H1 (cell line): ENCODE measurements around the gene DCP1A. TPM values are rescaled to one million over a fixed set of nuclear protein-coding genes. Genes with fewer than 3 reads are reported as not detected.

Experiments used
- CTCF ChIA-PET: fragments of 300-600 bp; sonication (Branson Sonifier 250); formaldehyde crosslinking; loops from one replicate; lab custom pipeline; 2021; ENCODE audit not compliant: partially characterized antibody; lab: Charles Lee
- POLR2A ChIA-PET: fragments of 300-600 bp; sonication (Branson Sonifier 250); formaldehyde crosslinking; loops from one replicate; lab custom pipeline; 2021; ENCODE audit warnings: inconsistent platforms; ENCODE audit not compliant: partially characterized antibody; lab: Charles Lee
- DNase-seq, 2 experiments: peaks; one replicate each; pipeline versions ENCODE4 v3.0.0 to v3.0.0-alpha.2; 2010 to 2022; ENCODE audit warnings: low spot score in 2 of 2, low read depth in 1 of 2, mixed read lengths in 1 of 2
- FAIRE-seq: peaks from 2 replicates; lab custom pipeline; 2011; peaks lifted over from hg19 to GRCh38; lab: Jason Lieb, UNC
- H2AFZ ChIP-seq: 2 replicates; pipeline ENCODE4 v1.8.1; 2012; ENCODE audit warnings: low read length, inconsistent platforms
- H2AK5ac ChIP-seq: 2 replicates; pipeline ENCODE4 v1.6.1; 2013; ENCODE audit warnings: low read depth, low read length
- H2BK120ac ChIP-seq: replicated peaks from 2 replicates; pipeline ENCODE3; 2013; ENCODE audit warnings: low read depth, low read length, inconsistent platforms
- H2BK12ac ChIP-seq: 2 replicates; pipeline ENCODE4 v1.6.1; 2013; ENCODE audit warnings: low read depth, low read length
- H2BK15ac ChIP-seq: 2 replicates; pipeline ENCODE4 v1.6.1; 2013; ENCODE audit warnings: low read length
- H2BK20ac ChIP-seq: 2 replicates; pipeline ENCODE4 v1.6.1; 2013; ENCODE audit warnings: low read length
- H2BK5ac ChIP-seq: 2 replicates; pipeline ENCODE4 v1.6.1; 2013; ENCODE audit warnings: low read depth, low read length
- H3K14ac ChIP-seq: 2 replicates; pipeline ENCODE4 v1.6.1; 2013; ENCODE audit warnings: inconsistent platforms; ENCODE audit not compliant: insufficient read length
- H3K18ac ChIP-seq: 2 replicates; pipeline ENCODE4 v1.6.1; 2013; ENCODE audit warnings: low read length; ENCODE audit errors: extremely low read depth
- H3K23ac ChIP-seq: 2 replicates; pipeline ENCODE4 v1.6.1; 2013; ENCODE audit warnings: inconsistent platforms; ENCODE audit not compliant: insufficient read length
- H3K23me2 ChIP-seq: 2 replicates; pipeline ENCODE4 v1.6.1; 2013; ENCODE audit warnings: low read depth, low read length
- H3K27ac ChIP-seq: 2 replicates; pipeline ENCODE4 v1.6.1; 2011; ENCODE audit warnings: low read depth, low read length, inconsistent platforms
- H3K27me3 ChIP-seq, 4 experiments: replicated peaks in 1 of 4; 1 replicate in 1 of 4; 2 replicates in 3 of 4; pipeline versions ENCODE4 v1.6.1 to v1.8.1; 2011 to 2013; ENCODE audit warnings: low read length in 3 of 4, mild to moderate bottlenecking in 3 of 4, inconsistent platforms in 2 of 4, mixed read lengths in 2 of 4, moderate library complexity in 1 of 4; ENCODE audit not compliant: control insufficient read depth in 3 of 4, insufficient read depth in 3 of 4; ENCODE audit errors: extremely low read depth in 1 of 4
- H3K36me3 ChIP-seq, 4 experiments: 2 replicates each; pipeline versions ENCODE4 v1.6.1 to v1.8.1; 2011 to 2013; ENCODE audit warnings: mild to moderate bottlenecking in 4 of 4, low read length in 3 of 4, moderate library complexity in 2 of 4, control low read depth in 1 of 4, inconsistent platforms in 1 of 4; ENCODE audit not compliant: insufficient read depth in 4 of 4, control insufficient read depth in 2 of 4
- H3K4ac ChIP-seq: replicated peaks from 2 replicates; pipeline ENCODE3; 2013; ENCODE audit warnings: low read length, low read depth, mixed read lengths, inconsistent platforms; ENCODE audit not compliant: insufficient read length
- H3K4me1 ChIP-seq, 4 experiments: replicated peaks in 1 of 4; 1 replicate in 1 of 4; 2 replicates in 3 of 4; pipeline versions ENCODE4 v1.6.1 to v1.8.1; 2011 to 2013; ENCODE audit warnings: low read length in 3 of 4, inconsistent platforms in 2 of 4, mixed read lengths in 1 of 4; ENCODE audit not compliant: insufficient read depth in 4 of 4, control insufficient read depth in 3 of 4
- H3K4me2 ChIP-seq, 2 experiments: 2 replicates each; pipeline versions ENCODE4 v1.6.1 to v1.8.1; 2011 to 2013; ENCODE audit warnings: low read depth in 2 of 2, low read length in 2 of 2, control low read depth in 1 of 2, inconsistent platforms in 1 of 2, mild to moderate bottlenecking in 1 of 2; ENCODE audit not compliant: insufficient read depth in 1 of 2
- H3K4me3 ChIP-seq, 4 experiments: fragments of 200-600, 300-600 bp in 1 of 4; sonication (generic), shearing (Covaris generic), sonication (Bioruptor Twin) in 1 of 4; 2 replicates each; pipeline versions ENCODE4 v1.5.1 to v1.8.1; 2011 to 2016; ENCODE audit warnings: low read length in 4 of 4, low read depth in 3 of 4, control low read depth in 2 of 4, inconsistent platforms in 2 of 4, mild to moderate bottlenecking in 2 of 4, mixed read lengths in 1 of 4, moderate library complexity in 1 of 4; ENCODE audit not compliant: insufficient read depth in 2 of 4; ENCODE audit errors: extremely low read depth in 1 of 4
- H3K56ac ChIP-seq: replicated peaks from 2 replicates; pipeline ENCODE3; 2013; ENCODE audit warnings: low read depth, mild to moderate bottlenecking, mixed read lengths, low read length, inconsistent platforms; ENCODE audit not compliant: insufficient read length
- H3K79me1 ChIP-seq: 2 replicates; pipeline ENCODE4 v1.6.1; 2013; ENCODE audit warnings: low read depth, low read length, control low read depth
- H3K79me2 ChIP-seq, 2 experiments: 2 replicates each; pipeline versions ENCODE4 v1.6.1 to v1.8.1; 2012 to 2013; ENCODE audit warnings: low read length in 2 of 2, mild to moderate bottlenecking in 2 of 2, inconsistent platforms in 1 of 2; ENCODE audit not compliant: insufficient read depth in 2 of 2, control insufficient read depth in 1 of 2
- H3K9ac ChIP-seq, 4 experiments: replicated peaks in 1 of 4; 1 replicate in 1 of 4; 2 replicates in 3 of 4; pipeline versions ENCODE4 v1.6.1 to v1.8.1; 2011 to 2013; ENCODE audit warnings: low read depth in 3 of 4, low read length in 3 of 4, control low read depth in 2 of 4, mild to moderate bottlenecking in 2 of 4, moderate library complexity in 2 of 4, inconsistent platforms in 1 of 4; ENCODE audit errors: extremely low read depth in 1 of 4
- H3K9me3 ChIP-seq, 2 experiments: 2 replicates each; pipeline versions ENCODE4 v1.6.1 to v1.8.1; 2012 to 2013; ENCODE audit warnings: mild to moderate bottlenecking in 2 of 2, moderate library complexity in 2 of 2, control low read depth in 1 of 2, inconsistent platforms in 1 of 2, low read depth in 1 of 2, low read length in 1 of 2, mixed read lengths in 1 of 2; ENCODE audit not compliant: insufficient read depth in 2 of 2
- H4K20me1 ChIP-seq, 2 experiments: replicated peaks in 1 of 2; 2 replicates each; pipeline versions ENCODE3 to v1.8.1; 2011 to 2013; ENCODE audit warnings: inconsistent platforms in 2 of 2, low read length in 2 of 2, mild to moderate bottlenecking in 1 of 2; ENCODE audit not compliant: insufficient read depth in 2 of 2, control insufficient read depth in 1 of 2
- H4K5ac ChIP-seq: 2 replicates; pipeline ENCODE4 v1.6.1; 2013; ENCODE audit warnings: low read length, low read depth, mixed read lengths, inconsistent platforms; ENCODE audit not compliant: insufficient read length
- H4K8ac ChIP-seq: 2 replicates; pipeline ENCODE4 v1.8.0; 2013; ENCODE audit warnings: mild to moderate bottlenecking, moderate library complexity, low read length, inconsistent platforms; ENCODE audit not compliant: insufficient read depth; ENCODE audit errors: extremely low read depth
- H4K91ac ChIP-seq: replicated peaks from 2 replicates; pipeline ENCODE3; 2013; ENCODE audit warnings: low read length, mixed read lengths, inconsistent platforms; ENCODE audit not compliant: insufficient read length
- ATF2 ChIP-seq: IDR thresholded peaks from 2 replicates; pipeline ENCODE4 v1.6.1; 2012; ENCODE audit warnings: low read length, inconsistent platforms
- BACH1 ChIP-seq: IDR thresholded peaks from 2 replicates; pipeline ENCODE4 v1.6.1; 2012; ENCODE audit warnings: low read length, improper control_type of control experiment
- BRCA1 ChIP-seq: IDR thresholded peaks from 2 replicates; pipeline ENCODE4 v1.6.1; 2012; ENCODE audit warnings: low read depth, low read length, improper control_type of control experiment
- CHD1 ChIP-seq: IDR thresholded peaks from 2 replicates; pipeline ENCODE4 v1.6.1; 2012; ENCODE audit warnings: low read depth, low read length, improper control_type of control experiment
- EGR1 ChIP-seq: IDR thresholded peaks from 2 replicates; pipeline ENCODE4 v1.6.1; 2011; ENCODE audit warnings: low read depth, low read length, borderline replicate concordance
- FOSL1 ChIP-seq: IDR thresholded peaks from 2 replicates; pipeline ENCODE4 v1.6.1; 2011; ENCODE audit warnings: mild to moderate bottlenecking, low read depth, low read length, moderate library complexity; ENCODE audit not compliant: insufficient read depth
- GTF2F1 ChIP-seq: IDR thresholded peaks from 2 replicates; pipeline ENCODE4 v1.6.1; 2012; ENCODE audit warnings: low read depth, low read length, improper control_type of control experiment, borderline replicate concordance
- KDM5A ChIP-seq: fragments of 200-600 bp; IDR thresholded peaks from 2 replicates; pipeline ENCODE4 v1.7.1; 2012; ENCODE audit warnings: mild to moderate bottlenecking, low read length, inconsistent platforms, mixed read lengths
- MAX ChIP-seq: IDR thresholded peaks from 2 replicates; pipeline ENCODE4 v1.6.1; 2012; ENCODE audit warnings: inconsistent platforms
- POLR2A ChIP-seq, 2 experiments: IDR thresholded peaks; 1 replicate in 1 of 2; 2 replicates in 1 of 2; pipeline ENCODE4 v1.6.1; 2011; ENCODE audit warnings: low read depth in 2 of 2, low read length in 2 of 2, mild to moderate bottlenecking in 2 of 2; ENCODE audit errors: control extremely low read depth in 1 of 2
- RXRA ChIP-seq: IDR thresholded peaks from 2 replicates; pipeline ENCODE4 v1.6.1; 2011; ENCODE audit warnings: low read depth, mild to moderate bottlenecking, low read length, moderate library complexity; ENCODE audit not compliant: insufficient read depth
- SIX5 ChIP-seq: IDR thresholded peaks from 2 replicates; pipeline ENCODE4 v1.6.1; 2011; ENCODE audit warnings: mild to moderate bottlenecking, low read depth, low read length
- TAF1 ChIP-seq: IDR thresholded peaks from 2 replicates; pipeline ENCODE4 v1.6.1; 2011; ENCODE audit warnings: mild to moderate bottlenecking, low read depth, low read length
- YY1 ChIP-seq: IDR thresholded peaks from 2 replicates; pipeline ENCODE4 v1.6.1; 2011; ENCODE audit warnings: low read depth, mild to moderate bottlenecking, low read length
- WGBS, 2 experiments: shearing (Covaris generic) in 1 of 2; methylation state at CpG; one replicate each; pipeline versions ENCODE4 v1.1.6 to v1.1.7; 2013 to 2015; ENCODE audit warnings: low lambda C conversion rate in 2 of 2, mixed read lengths in 2 of 2, inconsistent platforms in 1 of 2, low coverage in 1 of 2, missing lambda C conversion rate in 1 of 2; ENCODE audit not compliant: insufficient replicate concordance in 2 of 2, insufficient coverage in 1 of 2, insufficient read length in 1 of 2; ENCODE audit errors: extremely low coverage in 1 of 2, missing lambda C conversion rate in 1 of 2; 5-methylcytosine and 5-hydroxymethylcytosine counted together
- polyA plus RNA-seq, 7 experiments: library from polyadenylated mRNA; depleted of rRNA in 3 of 7; stranded (reverse) in 5 of 7; unstranded in 2 of 7; fragments of >200 nt in 5 of 7; fragments of 200-250 nt in 2 of 7; gene quantifications; 1 replicate in 5 of 7; 2 replicates in 1 of 7; 4 replicates in 1 of 7; pipeline versions ENCODE4 v1.2.1 to v1.2.3, GENCODE V29; 2011 to 2013; ENCODE audit warnings: missing spikeins in 2 of 7, mixed read lengths in 2 of 7
- total RNA-seq: library from RNA; stranded (reverse); fragmentation: NEBNext Ultra II Directional; extraction: Animal tissue kit (Norgen Biotek cat#: 25700); gene quantifications from 2 replicates; pipeline ENCODE4 v1.2.1, GENCODE V29; 2021

DCP1A gene
- total and polyA plus RNA-seq, 2 of the 8 experiments (the other 6 are each of a cell fraction or from before 2014, with no cell fraction given): 13.2 to 15.9 TPM

- Histone ChIP-seq H4K5ac (no peak overlapping the region), H2AFZ (no peak overlapping the region), H2BK120ac (no peak overlapping the region), H3K23me2 (no peaks in the 10 kb centered on the region), H3K79me1 (no peaks in the 10 kb centered on the region), H3K4ac (no peak overlapping the region), H4K20me1 (peaks cover 1 to 3% of the 10 kb centered on the region in 2 experiments), H3K27ac (no peak overlapping the region), H3K27me3 (peaks cover 0 to 1% (median 0%) of the 10 kb centered on the region in 4 experiments; a peak in 1 of 7 replicates), H4K8ac (no peak overlapping the region), H4K91ac (no peak overlapping the region), H3K9me3 (peaks cover 8 to 9% of the 10 kb centered on the region in 2 experiments; a peak in 2 of 4 replicates), H3K4me1 (no peaks in the 10 kb centered on the region), H3K14ac (no peak overlapping the region), H2BK15ac (no peak overlapping the region), H3K4me2 (no peak overlapping the region), H3K4me3 (no peak overlapping the region), H2BK12ac (no peak overlapping the region), H3K79me2 (peaks cover 3 to 21% of the 10 kb centered on the region in 2 experiments; a peak in 2 of 4 replicates), H2AK5ac (no peak overlapping the region), H3K36me3 (peaks cover 0 to 23% (median 10%) of the 10 kb centered on the region in 4 experiments; a peak in 5 of 8 replicates), H3K9ac (no peak overlapping the region), H2BK20ac (no peak overlapping the region), H2BK5ac (no peak overlapping the region), H3K18ac (no peak overlapping the region), H3K23ac (no peak overlapping the region), H3K56ac (no peak overlapping the region)
- no peak for FAIRE-seq
- 93% methylated on average over 5 of the region's 5 CpGs; no CpG with 5 or more reads in 1 of the 2 experiments for WGBS, 2 experiments
- POLR2A ChIA-PET: interaction anchor here (1.7 to 1.9 kb wide), 2 partner anchors 11 to 23 kb away, joined by 5 to 9 read pairs; partner anchors contain the start of gene DCP1A
- CTCF ChIA-PET: no interaction called here
- DNase-seq: no peak
- no peak for TF ChIP-seq POLR2A (IDR thresholded peaks at IDR 0.05; ENCODE audit: control extremely low read depth in 1 of 2, low read depth in 2 of 2, low read length in 2 of 2)
- no peak for TF ChIP-seq SIX5
- no peak for TF ChIP-seq FOSL1
- no peak for TF ChIP-seq BRCA1
- TF ChIP-seq YY1: no peak
- no peak for TF ChIP-seq BACH1
- TF ChIP-seq KDM5A: no peak
- no peak for TF ChIP-seq GTF2F1
- no peak for TF ChIP-seq CHD1
- no peak for TF ChIP-seq MAX
- TF ChIP-seq EGR1: no peak
- TF ChIP-seq RXRA: no peak
- no peak for TF ChIP-seq ATF2
- no peak for TF ChIP-seq TAF1
Measured at GRCh38 chr3:53324105-53324504, 23.2 kb downstream of the DCP1A start.
